ENCODE data around the gene LRP3. TPM values are rescaled to one million over a fixed set of nuclear protein-coding genes. Genes with fewer than 3 reads are reported as not detected.

Gene LRP3
- total and polyA plus RNA-seq, 2 of the 13 experiments (the other 11 are each of a cell fraction or from before 2014, with no cell fraction given) = 17.6 to 51.6 TPM

- no peak for TF ChIP-seq ZNF282 (IDR thresholded peaks at IDR 0.05; ENCODE audit: partially characterized antibody)
Observed at GRCh38 chr19:33206261-33207039, 12.3 kb downstream of the LRP3 start (continued).

DNA sequence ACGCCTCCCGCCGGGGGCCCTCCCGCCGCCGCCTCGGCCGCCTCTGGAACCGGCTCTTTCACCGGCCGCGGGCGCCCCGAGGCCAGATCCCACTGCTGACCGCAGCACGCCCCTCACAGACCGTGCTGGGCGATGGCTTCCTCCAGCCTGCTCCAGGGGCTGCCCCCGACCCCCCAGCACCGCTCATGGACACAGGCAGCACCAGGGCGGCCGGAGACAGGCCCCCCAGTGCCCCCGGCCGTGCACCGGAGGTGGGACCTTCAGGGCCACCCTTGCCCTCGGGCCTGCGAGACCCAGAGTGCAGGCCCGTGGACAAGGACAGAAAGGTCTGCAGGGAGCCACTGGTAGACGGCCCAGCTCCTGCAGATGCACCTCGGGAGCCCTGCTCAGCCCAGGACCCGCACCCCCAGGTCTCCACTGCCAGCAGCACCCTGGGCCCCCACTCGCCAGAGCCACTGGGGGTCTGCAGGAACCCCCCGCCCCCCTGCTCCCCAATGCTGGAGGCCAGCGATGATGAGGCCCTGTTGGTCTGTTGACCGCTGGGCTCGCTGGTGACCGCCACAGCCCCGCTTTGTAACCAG lies 13.0 kb downstream of the LRP3 start:
- Histone ChIP-seq H3K9me3 (ENCODE audit: low read length) (no peaks in the 10 kb centered on the region), H3K27me3 (ENCODE audit: control insufficient read depth in 1 of 2, insufficient read depth in 2 of 2, low read length in 2 of 2) (0 out of 5 replicates have a peak, but pooled peaks cover under 1 to 1% of the 10 kb centered on the region in 2 experiments), H3K9ac (ENCODE audit: insufficient read depth, low read depth, low read length) (no peak overlapping the region), H3K36me3 (replicated peaks in 1 of 2; ENCODE audit: control insufficient read depth in 1 of 2, insufficient read depth in 2 of 2, low read length in 2 of 2) (peaks cover 19 to 25% of the 10 kb centered on the region in 2 experiments), H2AFZ (ENCODE audit: low read length) (no peak overlapping the region), H3K4me2 (ENCODE audit: low read depth, low read length) (no peak overlapping the region), H3K4me1 (ENCODE audit: insufficient read depth, low read length) (no peaks in the 10 kb centered on the region), H3K27ac (ENCODE audit: extremely low read length, insufficient read depth, low read length) (no peak overlapping the region), H3K4me3 (replicated peaks in 1 of 3; ENCODE audit: insufficient read depth in 1 of 3, low read depth in 2 of 3, low read length in 3 of 3) (no peak overlapping the region), H3K79me2 (ENCODE audit: insufficient read depth, low read length) (no peaks in the 10 kb centered on the region), H4K20me1 (ENCODE audit: insufficient read depth, low read length) (no peaks in the 10 kb centered on the region)
- TF ChIP-seq RBFOX2 (IDR thresholded peaks at IDR 0.05; ENCODE audit: low read depth, low read length) = peak; percentile 47; the same call in 1 of the 2 replicates
- TF ChIP-seq, protein P1, sequence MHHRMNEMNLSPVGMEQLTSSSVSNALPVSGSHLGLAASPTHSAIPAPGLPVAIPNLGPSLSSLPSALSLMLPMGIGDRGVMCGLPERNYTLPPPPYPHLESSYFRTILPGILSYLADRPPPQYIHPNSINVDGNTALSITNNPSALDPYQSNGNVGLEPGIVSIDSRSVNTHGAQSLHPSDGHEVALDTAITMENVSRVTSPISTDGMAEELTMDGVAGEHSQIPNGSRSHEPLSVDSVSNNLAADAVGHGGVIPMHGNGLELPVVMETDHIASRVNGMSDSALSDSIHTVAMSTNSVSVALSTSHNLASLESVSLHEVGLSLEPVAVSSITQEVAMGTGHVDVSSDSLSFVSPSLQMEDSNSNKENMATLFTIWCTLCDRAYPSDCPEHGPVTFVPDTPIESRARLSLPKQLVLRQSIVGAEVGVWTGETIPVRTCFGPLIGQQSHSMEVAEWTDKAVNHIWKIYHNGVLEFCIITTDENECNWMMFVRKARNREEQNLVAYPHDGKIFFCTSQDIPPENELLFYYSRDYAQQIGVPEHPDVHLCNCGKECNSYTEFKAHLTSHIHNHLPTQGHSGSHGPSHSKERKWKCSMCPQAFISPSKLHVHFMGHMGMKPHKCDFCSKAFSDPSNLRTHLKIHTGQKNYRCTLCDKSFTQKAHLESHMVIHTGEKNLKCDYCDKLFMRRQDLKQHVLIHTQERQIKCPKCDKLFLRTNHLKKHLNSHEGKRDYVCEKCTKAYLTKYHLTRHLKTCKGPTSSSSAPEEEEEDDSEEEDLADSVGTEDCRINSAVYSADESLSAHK (CRISPR knock-in tag; IDR thresholded peaks at IDR 0.05; ENCODE audit: borderline replicate concordance) = no peak
- CTCF ChIA-PET (ENCODE audit: low intra/inter-chr PET ratio, low total read pairs) = no interaction called here
- in situ Hi-C loops (cut with HindIII; ENCODE audit: extremely low pct_ligation_motif_present, low pct_unique_long_range_greater_than_20kb) (no loop called here), intact Hi-C loops (cut with micrococcal nuclease; ENCODE audit: unreplicated experiment) (no loop called here)
- 97% methylated on average over 19 of the region's 38 CpGs for WGBS (ENCODE audit: low lambda C conversion rate)
- DNase-seq (ENCODE audit: low spot score) = no peak
- POLR2A ChIA-PET = interaction anchor here (0.8 kb wide), 1 partner anchor 12 kb away, joined by 3 read pairs; no protein-coding TSS in a partner anchor
- no peak for ATAC-seq
- no peak for FAIRE-seq
- no TSS peak for BruUV-seq (replicated peaks)
